OCI-LY3 (cell line): Measurements from ENCODE around the gene PRDX6.

Source experiments
- EZH2phosphoT487 ChIP-seq: fragments of 200-600 bp; shearing (Covaris generic); IDR thresholded peaks from 2 replicates; pipeline ENCODE4 v1.6.1; 2018; ENCODE audit warnings: antibody characterized with exemption, mixed run types, low read depth
- TF ChIP-seq, protein P1 (sequence below): fragments of 200-600, 300-600 bp; sonication (generic); IDR thresholded peaks from 2 replicates; pipeline ENCODE4 v1.5.1; 2014; ENCODE audit warnings: antibody characterized with exemption, low read length, low read depth

GRCh38 chr1:173504268-173504667 lies 27.1 kb downstream of the PRDX6 start:
- TF ChIP-seq, protein P1, sequence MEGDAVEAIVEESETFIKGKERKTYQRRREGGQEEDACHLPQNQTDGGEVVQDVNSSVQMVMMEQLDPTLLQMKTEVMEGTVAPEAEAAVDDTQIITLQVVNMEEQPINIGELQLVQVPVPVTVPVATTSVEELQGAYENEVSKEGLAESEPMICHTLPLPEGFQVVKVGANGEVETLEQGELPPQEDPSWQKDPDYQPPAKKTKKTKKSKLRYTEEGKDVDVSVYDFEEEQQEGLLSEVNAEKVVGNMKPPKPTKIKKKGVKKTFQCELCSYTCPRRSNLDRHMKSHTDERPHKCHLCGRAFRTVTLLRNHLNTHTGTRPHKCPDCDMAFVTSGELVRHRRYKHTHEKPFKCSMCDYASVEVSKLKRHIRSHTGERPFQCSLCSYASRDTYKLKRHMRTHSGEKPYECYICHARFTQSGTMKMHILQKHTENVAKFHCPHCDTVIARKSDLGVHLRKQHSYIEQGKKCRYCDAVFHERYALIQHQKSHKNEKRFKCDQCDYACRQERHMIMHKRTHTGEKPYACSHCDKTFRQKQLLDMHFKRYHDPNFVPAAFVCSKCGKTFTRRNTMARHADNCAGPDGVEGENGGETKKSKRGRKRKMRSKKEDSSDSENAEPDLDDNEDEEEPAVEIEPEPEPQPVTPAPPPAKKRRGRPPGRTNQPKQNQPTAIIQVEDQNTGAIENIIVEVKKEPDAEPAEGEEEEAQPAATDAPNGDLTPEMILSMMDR: no peak
- TF ChIP-seq EZH2phosphoT487: no peak
